ENCODE measurements around the gene TTC7B.

TTC7B gene

DNA sequence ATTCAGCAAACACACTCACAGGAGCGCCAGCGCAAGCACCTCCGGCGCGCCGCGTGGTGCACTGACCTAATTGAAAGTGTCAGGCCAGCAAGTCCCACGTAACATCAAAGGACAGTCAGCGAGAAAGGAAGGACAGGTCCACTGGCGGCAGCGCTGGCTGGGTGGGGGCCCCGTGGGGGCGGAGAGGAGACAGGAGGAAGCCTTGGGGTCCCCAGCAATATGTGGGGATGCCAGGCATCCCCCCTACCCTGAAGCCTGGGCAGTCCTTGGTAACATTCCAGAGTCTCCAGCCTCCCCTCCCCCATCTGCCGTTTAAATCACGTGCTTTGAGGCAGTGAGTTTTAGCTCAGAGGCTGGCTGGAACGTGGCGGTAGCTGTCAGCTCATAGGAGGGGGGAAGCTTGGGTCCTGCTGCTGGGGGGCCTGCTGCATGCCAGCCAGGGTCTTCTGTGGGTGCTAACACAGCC, 260.2 kb downstream of the TTC7B start:
- DNase-seq = no peak

DNA sequence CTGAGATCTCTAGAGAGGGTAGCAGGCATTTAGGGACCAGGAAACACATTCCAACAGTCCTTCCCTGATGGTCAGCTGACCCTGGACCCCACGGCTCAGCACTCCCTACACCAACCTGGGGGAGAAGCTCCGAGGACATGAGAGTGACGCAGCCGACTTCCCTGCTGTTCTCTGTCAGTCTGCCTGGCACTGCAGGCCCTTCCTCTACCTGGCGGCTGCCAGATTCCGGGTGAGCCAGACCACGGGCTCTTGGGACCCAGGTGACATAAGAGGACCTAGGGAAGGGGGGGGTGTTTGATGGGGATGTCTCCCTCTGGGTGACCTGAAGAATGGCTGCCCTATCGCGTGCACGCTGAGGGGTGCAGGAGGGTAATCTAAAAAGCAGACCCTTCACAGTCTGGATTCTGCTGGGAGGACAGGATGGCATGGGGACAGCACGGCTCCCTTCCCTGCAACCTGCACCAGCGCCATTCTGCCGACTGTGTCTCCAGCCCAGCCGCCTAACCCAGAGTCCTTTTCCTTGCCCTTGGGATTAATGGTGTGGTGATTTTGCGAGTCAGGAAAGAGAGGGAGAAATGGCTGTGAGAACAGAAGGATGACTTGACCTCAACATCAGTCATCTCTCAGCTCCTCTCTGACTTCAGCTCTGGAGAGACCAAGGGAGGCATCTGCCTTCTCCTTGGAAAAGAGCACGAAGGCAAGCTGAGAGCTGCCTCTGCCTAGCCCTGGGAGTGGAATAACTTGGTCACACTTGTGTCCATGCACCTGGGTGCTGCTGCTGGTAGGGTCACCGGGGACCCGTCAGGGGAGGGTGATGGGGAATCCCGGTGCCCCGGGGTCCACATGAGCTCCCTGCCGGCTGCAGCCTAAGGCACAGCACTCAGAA, 260.9 kb downstream of the TTC7B start:
- DNase-seq = no peak

GRCh38 chr14:90554341-90554740, 261.9 kb downstream of the TTC7B start:
- DNase-seq = no peak

DNA sequence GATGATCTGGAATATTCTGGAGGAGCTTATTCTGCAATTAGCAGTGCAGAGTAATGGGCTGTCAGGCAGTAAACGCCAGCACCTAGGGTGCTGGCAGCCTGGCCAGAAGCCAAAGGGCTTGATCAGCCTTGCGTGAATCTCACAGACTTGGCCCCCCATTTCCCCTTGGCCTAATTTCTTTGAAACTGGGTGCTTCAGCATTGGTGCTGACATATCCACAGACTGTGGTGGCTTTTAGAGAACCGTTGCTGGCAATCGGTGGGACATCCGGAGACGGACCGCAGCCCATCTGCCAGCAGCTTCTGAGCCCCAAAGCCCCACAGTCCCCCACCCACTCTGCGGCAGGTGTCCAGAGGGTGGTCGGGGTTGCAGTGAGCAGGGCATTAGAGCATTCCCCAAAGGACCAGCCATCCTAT, 262.3 kb downstream of the TTC7B start:
- no peak for DNase-seq

- DNase-seq = no peak
Observed at GRCh38 chr14:90553298-90553920, 262.8 kb downstream of the TTC7B start.

- no peak for DNase-seq
Observed at GRCh38 chr14:90552465-90553297, 263.5 kb downstream of the TTC7B start.

- DNase-seq = no peak
Observed at GRCh38 chr14:90551733-90552464, 264.3 kb downstream of the TTC7B start.

GRCh38 chr14:90551070-90551704, 265.0 kb downstream of the TTC7B start:
- no peak for DNase-seq

- no peak for DNase-seq
Observed at GRCh38 chr14:90549794-90550641, 266.2 kb downstream of the TTC7B start.

DNA sequence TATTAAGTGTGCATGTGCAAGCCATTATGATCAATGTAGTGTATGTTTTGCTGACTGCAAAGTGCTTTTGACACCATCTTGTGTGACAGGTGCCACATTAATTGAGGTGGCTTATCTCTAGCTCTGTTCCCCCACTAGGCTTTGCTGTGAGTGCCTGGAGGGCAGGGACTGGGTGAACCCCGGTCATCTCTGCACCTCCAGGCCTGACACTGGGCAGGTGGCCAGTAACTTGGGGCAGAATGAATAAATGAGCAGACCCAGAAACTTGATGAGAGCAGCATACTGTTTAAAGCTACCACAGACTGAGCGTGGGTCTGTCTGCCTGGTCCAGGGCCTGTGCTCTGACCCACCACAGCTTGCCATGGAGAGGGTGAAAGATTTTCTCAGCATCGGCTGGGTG, 267.8 kb downstream of the TTC7B start:
- DNase-seq = no peak

DNA sequence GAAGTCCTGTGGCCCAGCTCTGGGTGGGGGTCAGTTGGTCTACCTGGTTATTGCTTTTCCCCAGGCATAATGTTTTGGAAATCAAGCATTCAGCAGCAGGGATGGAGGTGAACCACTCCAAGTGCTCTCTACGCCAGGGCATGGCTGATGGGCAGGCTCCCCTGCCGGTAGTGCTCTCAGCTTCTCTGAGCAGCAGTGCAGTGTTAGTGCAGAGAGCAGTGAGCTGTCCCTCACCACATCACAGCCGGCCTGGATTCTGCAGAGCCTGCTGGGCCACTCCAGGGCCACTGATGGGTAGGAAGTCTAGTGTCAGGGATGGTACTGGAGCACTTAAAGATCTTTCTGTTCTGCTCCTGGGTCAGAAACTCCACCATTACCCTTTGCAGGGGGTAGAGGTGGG, 268.3 kb downstream of the TTC7B start:
- no peak for DNase-seq

DNA sequence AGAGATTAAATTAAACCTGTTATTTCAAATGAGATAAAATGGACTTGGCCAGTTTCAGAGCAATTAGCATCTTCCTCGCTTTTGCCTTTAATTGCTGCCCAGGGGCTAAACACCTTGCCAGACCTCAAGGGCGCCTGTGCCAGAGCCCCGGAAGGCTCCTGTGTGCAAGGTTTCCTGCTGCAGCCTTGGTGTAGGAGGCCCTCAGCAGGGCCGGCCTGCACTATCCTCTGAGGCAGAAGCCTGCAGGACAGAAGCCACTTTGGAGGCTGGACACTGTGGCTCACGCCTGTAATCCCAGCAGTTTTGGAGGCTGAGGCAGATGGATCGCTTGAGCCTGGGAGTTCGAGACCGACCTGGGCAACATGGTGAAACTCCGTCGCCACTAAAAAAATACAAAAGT, 269.0 kb downstream of the TTC7B start:
- no peak for DNase-seq

DNA sequence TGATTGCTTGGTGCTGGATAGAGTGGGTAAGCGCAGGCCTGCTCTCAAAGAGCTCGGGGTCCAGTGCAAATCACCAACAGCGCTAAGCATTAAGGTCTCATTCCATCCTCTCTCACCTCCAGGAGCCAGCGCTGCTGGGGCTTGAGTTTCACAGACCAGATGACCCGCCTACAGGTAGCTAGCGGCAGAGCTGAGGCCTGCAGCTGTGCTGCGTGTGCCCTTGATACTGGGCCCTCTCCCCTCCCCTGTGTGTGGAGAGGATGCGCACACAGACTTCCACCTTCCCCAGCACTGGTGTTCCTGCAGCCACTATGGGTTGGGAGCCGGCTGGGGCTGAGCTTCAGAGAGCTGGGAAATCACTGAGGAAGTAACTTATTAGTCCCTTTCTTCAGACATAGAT, 269.5 kb downstream of the TTC7B start:
- no peak for DNase-seq

DNA sequence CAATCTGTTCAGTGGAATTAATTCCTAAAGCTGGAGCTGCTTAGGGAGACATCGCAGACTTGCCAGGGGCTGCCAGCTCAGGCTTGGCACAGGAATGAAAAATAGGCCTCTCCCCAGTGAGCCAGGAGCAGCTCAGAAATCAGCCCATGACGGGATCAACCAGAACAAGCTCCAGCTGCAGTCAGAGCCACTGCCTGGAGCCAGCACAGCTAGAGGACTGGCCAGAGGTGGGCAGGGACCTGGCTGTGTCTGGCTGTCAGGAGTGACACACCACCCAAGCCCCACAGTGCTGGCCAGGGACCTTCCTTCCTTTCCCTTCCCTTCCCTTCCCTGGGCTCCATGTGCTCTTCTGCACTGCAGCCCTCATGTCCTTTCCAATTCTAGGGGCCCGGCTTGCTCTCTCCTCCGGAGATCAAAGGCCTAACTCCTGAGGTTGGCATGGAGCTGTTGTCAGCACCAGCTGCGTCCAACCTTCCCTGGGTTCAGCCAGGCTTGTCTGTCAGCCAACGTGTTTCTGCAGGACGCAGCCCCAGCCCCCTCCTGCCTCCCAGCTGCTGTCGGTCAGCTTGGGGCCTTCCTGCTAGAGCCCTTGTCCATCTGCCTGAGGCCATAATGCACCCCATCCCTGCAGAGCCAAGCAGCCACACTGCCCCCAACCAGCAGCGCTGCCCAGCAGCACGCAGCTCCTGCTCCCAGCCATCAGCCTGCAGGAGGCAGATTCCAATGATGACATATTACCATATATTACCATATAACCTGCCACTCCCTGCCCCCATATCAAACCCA, 270.1 kb downstream of the TTC7B start:
- DNase-seq = no peak

DNA sequence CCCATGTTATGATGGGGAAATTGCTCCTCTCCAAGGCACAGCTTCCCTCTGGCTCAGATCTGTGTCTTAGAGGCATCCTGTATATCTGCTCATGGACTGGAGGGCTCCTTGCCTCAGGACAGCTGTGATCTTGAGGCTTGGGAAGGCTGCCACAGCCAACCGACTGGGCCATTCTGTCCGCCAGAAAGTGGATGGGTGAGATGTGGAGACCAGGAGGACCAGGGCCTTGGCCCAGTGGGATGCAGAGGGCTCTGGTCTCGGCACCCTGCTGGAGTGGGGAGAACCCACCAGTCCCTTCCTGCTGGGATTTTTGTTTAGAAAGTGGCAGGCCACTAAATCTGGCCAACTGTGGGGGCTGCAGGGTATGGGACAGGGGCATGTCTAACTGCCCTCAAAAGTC, 270.8 kb downstream of the TTC7B start:
- no peak for DNase-seq

- no peak for DNase-seq
Observed at GRCh38 chr14:90544971-90545370, 271.3 kb downstream of the TTC7B start.

DNA sequence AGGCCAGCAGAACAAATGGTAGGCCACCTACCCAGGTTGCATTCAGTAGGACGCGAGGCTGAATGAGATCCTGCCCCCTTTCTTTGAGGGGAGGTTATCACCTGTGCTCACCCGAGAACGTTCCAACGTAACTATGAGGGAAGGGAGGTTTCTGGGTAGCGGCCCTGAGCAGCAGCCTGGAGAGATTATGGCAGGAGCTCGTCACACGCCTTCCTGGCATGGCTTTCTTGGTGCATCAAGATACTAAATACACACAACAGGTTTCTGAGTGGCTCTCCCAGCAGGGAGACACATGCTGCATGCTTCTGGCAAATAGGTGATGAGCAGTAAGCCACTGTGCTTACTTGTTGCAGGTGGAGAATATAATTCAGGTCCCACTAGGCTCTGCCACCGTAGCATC, 271.7 kb downstream of the TTC7B start:
- DNase-seq = no peak

DNA sequence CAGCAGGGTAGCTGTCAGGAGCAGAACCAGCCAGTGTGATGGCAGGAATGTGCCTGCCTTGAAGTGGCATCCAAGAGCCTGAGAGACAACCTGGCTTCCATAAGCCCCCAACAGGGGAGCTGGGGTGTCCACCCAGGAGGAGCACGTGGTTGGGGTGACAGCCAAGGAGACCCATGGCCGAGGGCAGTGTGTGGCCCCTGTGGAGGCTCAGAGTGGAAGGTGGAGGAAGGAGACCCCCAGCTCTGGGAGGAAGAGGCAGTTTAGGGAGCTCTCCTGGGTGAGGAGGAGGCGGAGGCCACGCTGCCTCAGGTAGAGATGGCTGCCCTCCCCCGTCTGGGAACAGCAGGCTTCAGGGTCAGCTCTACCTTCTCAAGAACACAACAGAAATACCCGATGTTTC, 272.4 kb downstream of the TTC7B start:
- no peak for DNase-seq

DNA sequence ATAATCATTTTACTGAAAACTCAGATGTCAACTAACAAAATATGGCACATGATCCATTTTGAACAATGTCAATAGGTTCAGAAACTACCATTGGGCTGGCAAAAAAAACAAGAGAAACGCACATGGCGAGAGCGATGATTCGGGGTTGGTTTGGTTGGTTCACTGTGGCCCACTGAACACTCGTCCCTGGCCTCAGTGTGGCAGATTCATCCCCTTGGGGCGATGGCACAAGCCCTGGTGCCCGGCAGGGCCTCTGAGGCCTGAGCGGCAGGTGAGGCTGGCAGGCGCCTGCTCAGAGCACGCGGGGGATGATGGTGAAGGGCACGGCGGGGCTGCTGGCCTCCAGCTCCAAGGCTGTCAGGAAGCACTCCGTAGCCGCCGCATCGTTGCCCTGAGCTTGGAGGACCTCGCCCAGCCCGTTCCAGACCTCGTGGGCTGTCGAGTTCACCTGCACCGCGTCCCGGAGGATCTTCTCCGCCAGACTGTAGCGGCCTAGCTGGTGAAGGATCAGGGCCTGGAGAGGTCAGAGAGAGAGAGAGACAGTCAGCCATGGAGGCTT, 275.1 kb downstream of the TTC7B start:
- no peak for DNase-seq

- DNase-seq = no peak
Observed at GRCh38 chr14:90540437-90540836, 275.8 kb downstream of the TTC7B start.
